ENCODE measurements around the gene UNC13D.

UNC13D gene

DNA sequence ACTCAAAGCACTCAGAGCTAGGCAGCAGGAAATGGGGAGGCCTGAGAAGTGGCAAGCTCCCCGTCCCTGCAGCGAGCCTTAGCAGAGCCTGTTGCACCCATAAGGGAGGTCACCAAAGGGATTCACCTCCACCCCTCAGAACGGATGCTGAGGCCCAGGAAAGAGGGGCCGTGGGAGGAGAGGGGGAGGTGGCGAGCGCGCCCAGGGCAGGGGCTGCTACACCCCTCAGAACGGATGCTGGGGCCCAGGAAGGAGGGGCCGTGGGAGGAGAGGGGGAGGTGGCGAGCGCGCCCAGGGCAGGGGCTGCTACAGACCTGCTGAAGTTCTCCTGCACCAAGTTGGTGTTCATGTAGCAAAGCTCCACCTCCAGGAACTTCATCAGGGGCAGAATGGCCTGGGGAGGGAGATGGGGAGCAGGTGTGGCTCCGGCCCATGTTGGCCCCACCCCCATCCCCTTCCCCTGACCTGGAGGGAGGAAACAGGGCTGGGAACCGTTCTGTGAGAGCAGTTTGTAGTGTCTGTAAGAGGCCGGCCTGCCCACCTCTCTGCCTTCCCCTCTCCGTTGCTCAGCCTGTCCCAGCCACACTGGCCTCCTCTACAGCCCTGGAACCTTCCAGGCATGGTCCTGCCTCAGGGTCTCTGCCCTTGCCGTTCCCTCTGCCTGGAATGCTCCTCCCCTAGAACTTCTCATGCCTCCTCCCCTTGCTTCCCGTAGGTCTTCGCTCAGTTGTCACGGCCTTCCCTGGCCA, 11.4 kb downstream of the UNC13D start:
- TF ChIP-seq, protein P1, sequence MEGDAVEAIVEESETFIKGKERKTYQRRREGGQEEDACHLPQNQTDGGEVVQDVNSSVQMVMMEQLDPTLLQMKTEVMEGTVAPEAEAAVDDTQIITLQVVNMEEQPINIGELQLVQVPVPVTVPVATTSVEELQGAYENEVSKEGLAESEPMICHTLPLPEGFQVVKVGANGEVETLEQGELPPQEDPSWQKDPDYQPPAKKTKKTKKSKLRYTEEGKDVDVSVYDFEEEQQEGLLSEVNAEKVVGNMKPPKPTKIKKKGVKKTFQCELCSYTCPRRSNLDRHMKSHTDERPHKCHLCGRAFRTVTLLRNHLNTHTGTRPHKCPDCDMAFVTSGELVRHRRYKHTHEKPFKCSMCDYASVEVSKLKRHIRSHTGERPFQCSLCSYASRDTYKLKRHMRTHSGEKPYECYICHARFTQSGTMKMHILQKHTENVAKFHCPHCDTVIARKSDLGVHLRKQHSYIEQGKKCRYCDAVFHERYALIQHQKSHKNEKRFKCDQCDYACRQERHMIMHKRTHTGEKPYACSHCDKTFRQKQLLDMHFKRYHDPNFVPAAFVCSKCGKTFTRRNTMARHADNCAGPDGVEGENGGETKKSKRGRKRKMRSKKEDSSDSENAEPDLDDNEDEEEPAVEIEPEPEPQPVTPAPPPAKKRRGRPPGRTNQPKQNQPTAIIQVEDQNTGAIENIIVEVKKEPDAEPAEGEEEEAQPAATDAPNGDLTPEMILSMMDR (IDR thresholded peaks at IDR 0.05; ENCODE audit: insufficient read depth, missing control alignments): no peak
- DNase-seq (ENCODE audit: insufficient read length, low spot score) (no peak), FAIRE-seq (no peak)

DNA sequence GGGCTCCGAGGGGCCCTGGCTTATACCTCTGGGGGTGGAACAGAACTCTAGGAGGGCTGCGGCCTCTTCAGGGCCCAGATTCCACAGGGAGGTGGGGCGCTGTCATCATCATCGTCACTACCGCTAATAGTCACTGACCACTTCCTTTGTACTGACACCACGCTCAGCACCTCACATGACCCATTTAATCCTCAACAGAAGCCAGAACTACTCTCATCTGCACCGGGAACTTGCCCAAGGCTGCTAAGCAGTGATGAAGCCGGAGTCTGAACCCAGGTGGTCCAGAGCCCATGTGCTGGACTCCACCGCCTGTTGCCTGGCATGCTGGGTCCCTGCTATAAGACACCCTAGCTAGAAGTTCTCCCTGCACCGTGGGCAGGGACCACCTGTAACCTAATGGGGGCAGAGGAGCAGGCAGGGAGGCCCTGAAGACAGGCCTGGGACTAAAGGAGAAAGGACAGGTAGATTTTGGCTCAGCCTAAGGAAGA, 12.0 kb downstream of the UNC13D start:
- TF ChIP-seq, protein P1 (IDR thresholded peaks at IDR 0.05; ENCODE audit: insufficient read depth, missing control alignments): no peak
- DNase-seq (ENCODE audit: insufficient read length, low spot score): no peak
- FAIRE-seq: no peak

DNA sequence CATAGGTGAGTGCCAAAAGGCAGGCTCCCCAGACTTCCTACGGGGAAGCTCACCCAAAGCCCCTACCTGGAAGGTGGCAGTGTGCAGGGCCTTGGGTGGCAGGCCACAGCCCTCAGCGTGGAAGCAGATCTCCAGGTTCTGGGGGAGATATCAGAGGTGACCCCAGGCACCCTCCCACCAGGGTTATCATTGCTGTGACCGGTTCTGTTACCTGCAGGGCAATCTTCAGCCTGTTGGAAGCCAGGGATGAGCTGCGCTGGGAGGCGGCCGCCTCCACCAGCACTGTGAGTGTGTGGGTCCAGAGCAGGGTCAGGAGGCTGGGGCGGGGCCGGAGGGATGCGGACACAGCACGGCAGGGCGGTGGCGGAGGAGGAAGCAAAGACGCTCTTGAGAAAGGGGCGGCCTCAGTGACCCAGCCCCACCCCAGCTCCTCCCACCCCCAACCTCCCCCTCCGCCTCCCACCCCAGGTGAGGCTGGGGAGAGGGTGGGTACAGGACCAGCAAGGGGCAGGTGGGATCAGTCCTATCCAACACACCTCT, 13.1 kb downstream of the UNC13D start:
- no peak for FAIRE-seq
- TF ChIP-seq, protein P1 (IDR thresholded peaks at IDR 0.05; ENCODE audit: insufficient read depth, missing control alignments): no peak

DNA sequence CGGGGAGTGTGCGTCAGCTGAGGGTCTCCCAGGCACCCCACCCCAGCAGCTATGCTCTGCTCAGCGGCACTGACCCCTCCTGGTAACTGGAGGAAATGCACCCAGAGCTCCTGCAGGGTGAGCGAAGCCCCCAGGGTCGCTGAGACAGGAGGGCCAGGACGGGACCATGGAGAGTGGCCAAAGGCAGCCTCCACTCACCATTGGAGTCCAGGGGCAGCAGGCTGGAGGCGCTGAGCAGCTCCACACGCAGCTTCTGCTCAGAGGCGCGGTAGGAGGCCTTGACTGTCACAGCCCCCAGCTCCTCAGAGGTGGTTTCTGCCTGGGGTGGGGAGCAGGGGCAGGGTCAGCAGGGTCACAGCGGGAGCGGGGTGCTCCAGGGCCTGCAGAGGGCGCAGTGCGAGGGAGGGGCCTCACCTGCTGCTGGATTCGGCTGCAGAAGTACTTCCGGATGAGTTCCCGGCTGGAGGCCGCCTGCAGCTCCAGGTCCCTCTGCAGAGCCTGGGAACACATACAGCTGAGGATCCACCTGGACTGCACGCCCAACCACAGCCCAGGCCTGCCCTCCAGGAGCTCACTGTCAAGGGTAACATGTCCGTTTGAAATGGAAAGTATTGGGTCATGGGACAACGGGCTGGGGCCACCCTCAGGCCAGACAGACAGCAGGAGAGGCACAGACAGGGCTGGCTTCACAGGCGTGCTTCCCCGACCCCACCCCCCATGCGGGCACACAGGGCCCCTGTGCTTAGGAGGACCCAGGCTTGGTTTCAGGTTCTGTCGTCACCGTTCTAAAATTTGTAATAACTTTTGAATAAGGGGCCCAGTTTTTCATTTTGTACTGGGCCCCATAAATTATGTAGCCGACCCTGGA, 13.8 kb downstream of the UNC13D start:
- DNase-seq (ENCODE audit: insufficient read length, low spot score) (peak; percentile 78), FAIRE-seq (no peak)
- TF ChIP-seq, protein P1 (IDR thresholded peaks at IDR 0.05; ENCODE audit: insufficient read depth, missing control alignments): peak; percentile 55

More for the DNA sequence above, 13.1 kb downstream of the UNC13D start:
- DNase-seq (ENCODE audit: insufficient read length, low spot score): no peak

GRCh38 chr17:75829747-75830146, 14.5 kb downstream of the UNC13D start:
- TF ChIP-seq, protein P1 (IDR thresholded peaks at IDR 0.05; ENCODE audit: insufficient read depth, missing control alignments): no peak
- no peak for FAIRE-seq

DNA sequence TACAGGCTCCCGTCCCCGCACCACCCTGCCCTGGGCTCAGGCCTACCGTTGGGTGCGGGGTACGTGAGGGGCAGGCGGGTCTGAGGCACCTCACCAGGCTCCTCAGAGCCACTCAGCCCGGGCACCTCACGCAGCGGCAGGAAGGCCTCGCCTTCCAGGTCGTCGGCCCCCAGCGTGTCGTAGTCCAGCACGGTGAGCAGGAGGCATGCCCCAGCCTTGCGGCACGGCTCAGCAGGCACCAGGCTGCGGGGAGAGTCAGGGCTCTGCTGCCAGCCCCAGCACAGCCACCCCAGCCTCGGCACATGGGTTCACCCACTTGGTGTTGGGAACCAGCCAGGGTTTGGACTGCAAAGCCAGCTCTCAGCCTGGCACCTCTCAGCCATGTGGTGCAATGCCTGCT, 15.5 kb downstream of the UNC13D start:
- FAIRE-seq (no peak), DNase-seq (ENCODE audit: insufficient read length, low spot score) (no peak)
- TF ChIP-seq, protein P1 (IDR thresholded peaks at IDR 0.05; ENCODE audit: insufficient read depth, missing control alignments): no peak

More at GRCh38 chr17:75829747-75830146, 14.5 kb downstream of the UNC13D start:
- DNase-seq (ENCODE audit: insufficient read length, low spot score): no peak
